ENCODE measurements around the gene RAF1.
A peak's percentile ranks its signal among the peaks of the same experiment; 100 is the strongest.
"Not testable (repeated sequence)": the region's sequence is repeated elsewhere in the genome, so short reads cannot be mapped to it uniquely, and the experiment has no call there.

Gene RAF1

DNA sequence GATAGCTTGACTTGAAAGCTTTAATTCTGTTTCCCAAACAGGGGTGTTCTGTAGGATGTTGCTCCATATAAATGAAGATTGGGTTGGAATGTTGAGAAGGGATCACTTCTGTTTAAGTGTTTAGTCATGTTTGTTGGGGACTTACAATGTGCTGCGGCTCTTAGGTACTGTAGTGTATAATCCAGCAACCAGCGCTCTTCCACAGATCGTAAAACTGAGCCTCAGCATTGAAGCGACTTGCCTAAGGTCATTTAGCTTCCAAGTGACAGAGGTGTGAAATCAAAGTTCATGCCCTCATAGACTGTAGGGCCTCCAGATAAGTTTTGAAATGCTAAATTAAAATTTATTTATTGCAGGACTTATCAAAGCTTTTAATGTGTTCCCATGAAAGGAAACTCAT, 105.2 kb downstream of the RAF1 start:
- DNase-seq (ENCODE audit: low read depth in 2 of 2): no peak

- no peak for DNase-seq (ENCODE audit: low read depth in 2 of 2)
Observed at GRCh38 chr3:12557473-12558100, 106.3 kb downstream of the RAF1 start.

- DNase-seq (ENCODE audit: low read depth in 2 of 2): peak; percentile 77 to 82
Observed at GRCh38 chr3:12556690-12557472, 107.0 kb downstream of the RAF1 start, which contains the start of gene MKRN2. MKRN2 (plus strand) TSS chr3:12557087; CDS start chr3:12557151, 64 bp downstream.

- DNase-seq (ENCODE audit: low read depth in 2 of 2): no peak
Observed at GRCh38 chr3:12556314-12556689, 107.6 kb downstream of the RAF1 start.

GRCh38 chr3:12553921-12554391, 110.0 kb downstream of the RAF1 start:
- DNase-seq (ENCODE audit: low read depth in 2 of 2): no peak

DNA sequence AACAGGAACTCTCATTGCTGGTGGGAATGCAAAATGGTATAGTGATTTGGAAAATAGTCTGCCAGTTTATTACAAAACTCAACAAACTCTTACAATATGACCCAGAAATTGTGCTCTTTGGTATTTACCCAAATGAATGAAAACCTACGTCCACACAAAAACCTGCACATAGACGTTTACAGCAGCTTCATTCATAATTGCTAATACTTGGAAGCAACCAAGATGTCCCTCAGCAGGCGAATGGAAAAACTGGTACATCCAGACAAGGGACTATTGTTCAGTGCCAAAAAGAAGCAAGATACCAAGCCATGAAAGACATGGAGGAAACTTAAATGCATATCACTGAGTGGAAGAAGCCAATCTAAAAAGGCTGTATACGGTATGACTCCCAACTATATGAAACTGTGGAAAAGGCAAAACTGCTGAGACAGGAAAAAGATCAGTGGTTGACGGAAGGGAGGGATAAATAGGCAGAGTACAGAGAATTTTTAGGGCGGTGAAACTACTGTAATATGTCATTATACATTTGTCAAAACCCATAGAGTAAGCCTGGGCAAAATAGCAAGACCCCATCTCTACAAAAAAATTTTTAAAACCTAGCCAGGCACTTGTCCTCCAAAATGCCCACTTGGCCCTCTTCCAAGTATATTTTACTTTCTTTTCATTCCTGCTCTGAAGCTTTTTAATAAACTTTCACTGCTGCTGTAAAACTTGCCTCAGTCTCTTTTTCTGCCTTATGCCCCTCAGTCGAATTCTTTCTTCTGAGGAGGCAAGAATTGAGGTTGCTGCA, 113.8 kb downstream of the RAF1 start:
- no peak for DNase-seq (ENCODE audit: low read depth in 2 of 2)

DNA sequence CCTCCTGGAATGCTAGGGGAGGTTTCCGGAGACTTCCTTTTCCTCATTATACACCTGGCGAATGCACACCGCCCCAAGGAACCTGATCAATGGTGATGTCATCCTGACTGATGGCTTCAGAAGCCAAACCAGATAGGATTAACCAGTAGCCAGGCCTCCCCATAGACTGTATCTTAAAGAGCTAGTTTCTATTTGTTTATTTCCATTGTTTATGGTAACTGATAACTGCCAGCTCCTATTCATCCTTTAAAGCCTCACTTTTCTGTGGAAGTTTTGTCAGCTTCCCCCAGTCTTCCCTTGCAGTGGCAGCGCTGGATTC, 118.5 kb downstream of the RAF1 start, which contains the start of gene MKRN2OS:
Gene MKRN2OS, minus strand, starts transcription at position 27 of the 319 bp plus-strand sequence. CDS start 35 bp downstream, outside the sequence.
- no peak for DNase-seq (ENCODE audit: low read depth in 2 of 2)

GRCh38 chr3:12544652-12545472, 119.1 kb downstream of the RAF1 start:
- DNase-seq (ENCODE audit: low read depth in 2 of 2): no peak

DNA sequence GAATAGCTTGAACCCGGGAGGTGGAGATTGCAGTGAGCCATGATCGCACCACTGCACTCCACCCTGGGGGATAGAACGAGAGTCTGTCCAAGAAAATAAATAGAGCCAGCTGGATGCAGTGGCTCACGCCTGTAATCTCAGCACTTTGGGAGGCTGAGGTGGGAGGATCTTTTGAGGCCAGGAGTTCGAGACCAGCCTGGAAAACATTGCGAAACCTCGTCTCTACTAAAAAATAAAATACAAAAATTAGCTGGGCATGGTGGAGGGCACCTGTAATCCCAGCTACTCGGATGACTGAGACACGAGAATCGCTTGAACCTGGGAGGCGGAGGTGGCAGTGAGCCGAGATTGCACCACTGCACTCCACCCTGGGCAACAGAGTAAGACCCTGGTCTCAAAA, 120.4 kb downstream of the RAF1 start:
- not testable (repeated sequence) for DNase-seq (ENCODE audit: low read depth in 2 of 2)

- no peak for DNase-seq (ENCODE audit: low read depth in 2 of 2)
Observed at GRCh38 chr3:12541625-12542024, 122.3 kb downstream of the RAF1 start.

DNA sequence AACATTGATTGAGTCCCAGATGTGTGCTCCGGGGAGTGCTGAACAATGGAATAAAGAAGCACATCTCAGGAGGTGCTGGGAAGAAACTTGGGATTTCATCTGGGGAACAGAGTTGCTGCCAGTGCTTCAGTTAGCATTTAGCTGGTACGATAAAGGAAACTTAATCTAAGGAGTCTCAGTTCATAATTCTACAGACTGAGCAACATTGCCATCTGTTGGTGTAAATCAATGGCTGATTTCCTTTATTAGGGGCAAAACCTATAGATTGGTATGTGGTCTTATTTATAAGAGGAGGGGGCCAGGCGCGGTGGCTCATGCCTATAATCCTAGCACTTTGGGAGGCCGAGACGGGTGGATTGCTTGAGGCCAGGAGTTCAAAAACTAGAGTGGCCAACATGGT, 127.5 kb downstream of the RAF1 start:
- no peak for DNase-seq (ENCODE audit: low read depth in 2 of 2)
